K562 (cell line): Measurements from ENCODE around the gene P2RX5. TPM values are rescaled to one million over a fixed set of nuclear protein-coding genes. Genes with fewer than 3 reads are reported as not detected.

ENCODE experiments used
- ARID3A ChIP-seq: IDR thresholded peaks from 2 replicates; pipeline ENCODE4 v1.6.1; 2012; ENCODE audit warnings: low read depth, low read length, improper control_type of control experiment, borderline replicate concordance
- BMI1 ChIP-seq: fragments of 150-350 bp; IDR thresholded peaks from 2 replicates; pipeline ENCODE4 v1.6.1; 2014; ENCODE audit warnings: low read length
- BRD9 ChIP-seq: fragments of 450-650 bp; IDR thresholded peaks from 2 replicates; pipeline ENCODE4 v1.6.1; 2018; ENCODE audit warnings: low read depth; ENCODE audit not compliant: partially characterized antibody
- E2F3 ChIP-seq: fragments of 250-450 bp; sonication (Bioruptor Pico); IDR thresholded peaks from 2 replicates; pipeline ENCODE4 v1.4.0; 2020; ENCODE audit warnings: mild to moderate bottlenecking
- E2F6 ChIP-seq, 2 experiments: IDR thresholded peaks; 2 replicates each; pipeline ENCODE4 v1.6.1; 2011; ENCODE audit warnings: borderline replicate concordance in 1 of 2, control low read depth in 1 of 2, low read depth in 1 of 2, low read length in 1 of 2, mild to moderate bottlenecking in 1 of 2, mixed read lengths in 1 of 2, moderate library complexity in 1 of 2; ENCODE audit not compliant: insufficient read depth in 1 of 2, insufficient read length in 1 of 2, poor library complexity in 1 of 2, severe bottlenecking in 1 of 2; ENCODE audit errors: extremely low read depth in 1 of 2
- FOXK1 ChIP-seq: sonication (generic); formaldehyde crosslinking; IDR thresholded peaks from 2 replicates; pipeline ENCODE4 v1.8.0; 2022; ENCODE audit warnings: missing genetic modification reagents, mild to moderate bottlenecking, borderline replicate concordance
- FUS ChIP-seq: fragments of 200-400 bp; formaldehyde crosslinking; optimal IDR thresholded peaks from 2 replicates; pipeline ENCODE3; 2017; ENCODE audit warnings: low read depth, low read length
- GATAD2B ChIP-seq: fragments of 450-650 bp; IDR thresholded peaks from 2 replicates; pipeline ENCODE4 v1.6.1; 2017; ENCODE audit warnings: mild to moderate bottlenecking, borderline replicate concordance
- HINFP ChIP-seq: fragments of 450-650 bp; conservative IDR thresholded peaks from 2 replicates; pipeline ENCODE4 v1.6.1; 2016; ENCODE audit warnings: missing genetic modification characterization, low read depth, mild to moderate bottlenecking, control low read depth, missing compliant biosample characterization
- HIVEP1 ChIP-seq: fragments of 250-450 bp; sonication (Bioruptor Pico); IDR thresholded peaks from 2 replicates; pipeline ENCODE4 v1.4.0; 2020; ENCODE audit warnings: mild to moderate bottlenecking
- HMG20B ChIP-seq: fragments of 250-450 bp; sonication (Bioruptor Pico); IDR thresholded peaks from 2 replicates; pipeline ENCODE4 v1.5.0; 2021; ENCODE audit warnings: mild to moderate bottlenecking
- ILK ChIP-seq: fragments of 450-650 bp; IDR thresholded peaks from 2 replicates; pipeline ENCODE4 v1.6.1; 2016; ENCODE audit warnings: missing genetic modification characterization, low read depth, mild to moderate bottlenecking, missing compliant biosample characterization, moderate library complexity, borderline replicate concordance
- IRF1 ChIP-seq: sonication (generic); formaldehyde crosslinking; IDR thresholded peaks from 2 replicates; pipeline ENCODE4 v1.8.0; 2022; ENCODE audit warnings: missing genetic modification reagents, mild to moderate bottlenecking, borderline replicate concordance
- MAX ChIP-seq: sonication (generic); formaldehyde crosslinking; IDR thresholded peaks from 2 replicates; pipeline ENCODE4 v1.9.0; 2022; ENCODE audit warnings: mild to moderate bottlenecking, missing genetic modification reagents
- MYBL2 ChIP-seq, 2 experiments: fragments of 450-650 bp in 1 of 2; sonication (generic) in 1 of 2; formaldehyde crosslinking in 1 of 2; IDR thresholded peaks; 2 replicates each; pipeline versions ENCODE4 v1.6.1 to v1.8.1; 2017 to 2022; ENCODE audit warnings: borderline replicate concordance in 1 of 2, inconsistent platforms in 1 of 2, low read depth in 1 of 2, mild to moderate bottlenecking in 1 of 2, missing genetic modification reagents in 1 of 2, moderate library complexity in 1 of 2
- MYNN ChIP-seq, 2 experiments: sonication (generic); formaldehyde crosslinking in 1 of 2; IDR thresholded peaks; 2 replicates each; pipeline versions ENCODE4 v1.5.0 to v1.6.1; 2016 to 2020; ENCODE audit warnings: antibody characterized with exemption in 1 of 2, missing genetic modification reagents in 1 of 2
- NCOR1 ChIP-seq: fragments of 450-650 bp; IDR thresholded peaks from 2 replicates; pipeline ENCODE4 v1.6.1; 2016; ENCODE audit warnings: mild to moderate bottlenecking, moderate library complexity
- NUFIP1 ChIP-seq: fragments of 450-650 bp; IDR thresholded peaks from 2 replicates; pipeline ENCODE4 v1.6.1; 2018; ENCODE audit not compliant: partially characterized antibody
- SAFB ChIP-seq: fragments of 200-400 bp; formaldehyde crosslinking; IDR thresholded peaks from 2 replicates; pipeline ENCODE4 v1.6.1; 2017; ENCODE audit warnings: low read depth, low read length, borderline replicate concordance
- SMARCC2 ChIP-seq: fragments of 450-650 bp; IDR thresholded peaks from 2 replicates; pipeline ENCODE4 v1.6.1; 2017; ENCODE audit warnings: antibody characterized with exemption, moderate library complexity, mild to moderate bottlenecking, low read depth
- ZBTB8A ChIP-seq: fragments of 450-650 bp; IDR thresholded peaks from 2 replicates; pipeline ENCODE4 v1.6.1; 2018; ENCODE audit warnings: mild to moderate bottlenecking, moderate library complexity; ENCODE audit not compliant: partially characterized antibody
- ZNF121 ChIP-seq: sonication (generic); formaldehyde crosslinking; conservative IDR thresholded peaks from 2 replicates; pipeline ENCODE4 v1.8.0; 2022; ENCODE audit warnings: missing genetic modification reagents
- polyA plus RNA-seq, 8 experiments: library from polyadenylated mRNA; depleted of rRNA in 4 of 8; stranded (reverse) in 5 of 8; unstranded in 3 of 8; fragments of >200 nt; fragmentation: Nextera tagmentation in 2 of 8; fragmentation: Illumina TruSeq in 1 of 8; extraction: Ambion mirVana in 2 of 8; extraction: Trizol in 1 of 8; gene quantifications; 2 replicates each; pipeline versions ENCODE4 v1.2.1 to v1.2.3, GENCODE V29; 2011 to 2014; ENCODE audit warnings: inconsistent platforms in 1 of 8, missing spikeins in 1 of 8
- total RNA-seq, 7 experiments: library from RNA; depleted of rRNA in 6 of 7; stranded (reverse); fragments of >200 nt in 6 of 7; fragmentation: Illumina TruSeq in 2 of 7; extraction: Trizol in 2 of 7; gene quantifications; 2 replicates each; pipeline versions ENCODE4 v1.2.1 to v1.2.3, GENCODE V29; 2011 to 2021; ENCODE audit warnings: low replicate concordance in 1 of 7

Gene P2RX5
- total and polyA plus RNA-seq, 9 of the 15 experiments (the other 6 are each of a cell fraction or from before 2014, with no cell fraction given): 0.31 to 4.0 (median 1.3) TPM

- TF ChIP-seq IRF1 (CRISPR knock-in tag): no peak
- TF ChIP-seq MYBL2 (IDR thresholded peaks at IDR 0.05; ENCODE audit: low read depth): no peak
- TF ChIP-seq MYBL2 (CRISPR knock-in tag; IDR thresholded peaks at IDR 0.05; ENCODE audit: borderline replicate concordance): no peak
- TF ChIP-seq E2F6 (IDR thresholded peaks at IDR 0.05; ENCODE audit: borderline replicate concordance in 1 of 2, extremely low read depth in 1 of 2, insufficient read depth in 1 of 2, insufficient read length in 1 of 2, low read depth in 1 of 2, low read length in 1 of 2, poor library complexity in 1 of 2, severe bottlenecking in 1 of 2): peak in 1 of 2 experiments; percentile 51
- no peak for TF ChIP-seq HIVEP1 (CRISPR knock-in tag)
- TF ChIP-seq MYNN (IDR thresholded peaks at IDR 0.05): no peak
- TF ChIP-seq MYNN (CRISPR knock-in tag; IDR thresholded peaks at IDR 0.05): no peak
- no peak for TF ChIP-seq ARID3A
- TF ChIP-seq MAX (CRISPR knock-in tag): peak; percentile 23; the same call in 1 of the 2 replicates
- TF ChIP-seq NCOR1: no peak
- TF ChIP-seq FOXK1 (CRISPR knock-in tag): no peak
- no peak for TF ChIP-seq BRD9
- no peak for TF ChIP-seq HINFP (tag)
- TF ChIP-seq HMG20B: no peak
- TF ChIP-seq ZBTB8A: no peak
- TF ChIP-seq ZNF121 (CRISPR knock-in tag): no peak
- TF ChIP-seq SMARCC2: no peak
- TF ChIP-seq E2F3 (CRISPR knock-in tag): peak; percentile 71; the same call in 1 of the 2 replicates
- no peak for TF ChIP-seq BMI1
- no peak for TF ChIP-seq NUFIP1
- TF ChIP-seq FUS: no peak
- no peak for TF ChIP-seq ILK (tag)
- TF ChIP-seq SAFB: no peak
- no peak for TF ChIP-seq GATAD2B
Measured at GRCh38 chr17:3668279-3669084, 27.5 kb downstream of the P2RX5 start, which contains the start of the genes EMC6 and TAX1BP3 (continued).
